PC-3 (cell line): ENCODE measurements around the gene TPD52L1.

ENCODE experiments used
- CTCF ChIP-seq: fragments of 300-600 bp; sonication (generic); conservative IDR thresholded peaks from 2 replicates; pipeline ENCODE4 v1.5.1; 2017; ENCODE audit warnings: antibody characterized with exemption, low read depth, mild to moderate bottlenecking, low read length
- EZH2 ChIP-seq: fragments of 300-600 bp; sonication (generic); IDR thresholded peaks from one replicate; pipeline ENCODE4 v1.6.1; 2017; ENCODE audit warnings: antibody characterized with exemption, mild to moderate bottlenecking, low read length; ENCODE audit not compliant: unreplicated experiment

GRCh38 chr6:125154118-125154760, 666 bp downstream of the TPD52L1 start:
- TF ChIP-seq EZH2 (no peak), CTCF (no peak)
